Activated T-cell treated with anti-CD3 and anti-CD28 coated beads for 24 hours (primary cell): ENCODE results near the gene RPRML.
A peak's percentile ranks its signal among the peaks of the same experiment; 100 is the strongest.
"Not testable (repeated sequence)": the region's sequence is repeated elsewhere in the genome, so short reads cannot be mapped to it uniquely, and the experiment has no call there.

Experiments
- DNase-seq: peaks from one replicate; pipeline ENCODE4 v3.0.0-alpha.2; 2020; ENCODE audit warnings: low read depth

RPRML gene

DNA sequence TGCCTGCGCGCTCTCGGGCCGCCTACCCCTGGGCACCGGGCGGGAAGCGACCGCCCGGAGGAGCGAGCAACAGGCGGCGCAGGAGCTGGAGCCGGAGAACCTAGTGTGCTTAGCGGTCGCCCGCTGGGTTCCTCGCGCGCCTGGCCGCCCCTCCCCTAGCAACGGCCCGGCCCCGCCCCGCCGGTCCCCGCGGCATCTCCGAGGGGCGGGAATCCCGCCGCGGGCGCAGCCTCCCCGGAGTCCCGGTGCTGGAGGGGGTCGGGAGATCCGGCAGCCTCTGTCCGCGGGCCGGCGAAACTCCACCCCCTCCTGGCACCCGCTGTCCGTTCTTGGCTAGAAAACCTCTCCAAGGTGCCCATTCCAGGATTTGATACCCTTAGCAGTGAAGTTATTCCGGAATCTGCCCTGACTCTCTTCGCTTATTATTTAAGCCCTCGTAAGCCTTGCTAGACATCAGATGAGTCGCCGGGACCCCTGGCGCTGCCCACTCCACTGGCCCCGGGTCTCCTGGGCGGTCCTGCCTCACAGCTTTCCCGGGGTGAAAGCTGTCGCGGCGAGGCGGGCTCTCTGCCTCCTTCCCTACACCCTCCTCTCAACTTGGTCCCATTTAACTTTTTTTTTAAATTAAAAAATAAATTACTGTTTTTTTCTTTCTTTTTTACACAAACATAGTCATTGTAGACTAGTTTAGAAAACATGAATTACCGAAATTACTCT, at the start of gene RPRML:
RPRML (minus strand) TSS at position 107 of the 717 bp plus-strand sequence. CDS start 246 bp downstream, outside the sequence.
- peak; percentile 18 for DNase-seq

DNA sequence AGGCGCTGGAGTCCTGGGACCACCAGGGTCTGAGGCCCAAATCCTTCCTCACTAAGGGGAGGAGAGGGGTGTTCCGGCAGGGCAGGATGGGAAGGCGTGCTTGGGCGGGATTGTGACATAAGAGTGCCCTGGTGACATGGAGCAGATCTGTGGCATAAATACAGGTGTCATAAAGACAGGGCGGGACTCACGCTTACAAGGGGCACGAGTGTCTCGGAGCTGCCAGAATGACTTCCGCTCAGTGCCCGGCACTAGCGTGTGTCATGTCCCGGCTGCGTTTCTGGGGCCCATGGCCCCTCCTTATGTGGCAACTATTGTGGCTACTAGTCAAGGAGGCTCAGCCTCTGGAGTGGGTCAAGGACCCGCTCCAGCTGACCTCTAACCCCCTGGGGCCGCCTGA, 37.9 kb upstream of the RPRML start:
- DNase-seq: not testable (repeated sequence)

DNA sequence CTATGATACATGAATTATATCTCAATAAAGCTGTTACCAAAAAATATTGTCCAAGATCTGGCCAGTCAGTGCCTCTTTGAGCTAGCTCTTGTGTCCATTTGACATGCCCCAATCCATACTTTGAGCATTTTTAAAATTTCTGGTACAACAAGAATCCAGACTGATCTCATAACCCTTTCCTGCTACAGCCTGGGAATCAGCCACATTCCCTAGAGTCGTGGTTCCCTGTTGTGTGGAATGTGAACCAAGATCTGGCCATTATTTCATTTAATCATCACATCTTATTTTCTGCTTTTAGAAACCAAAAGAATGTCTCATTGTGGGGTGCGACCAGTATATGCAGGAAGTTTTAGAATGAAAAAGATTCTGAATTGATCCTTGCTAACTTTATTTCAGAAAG, 34.3 kb upstream of the RPRML start:
- DNase-seq: no peak

DNA sequence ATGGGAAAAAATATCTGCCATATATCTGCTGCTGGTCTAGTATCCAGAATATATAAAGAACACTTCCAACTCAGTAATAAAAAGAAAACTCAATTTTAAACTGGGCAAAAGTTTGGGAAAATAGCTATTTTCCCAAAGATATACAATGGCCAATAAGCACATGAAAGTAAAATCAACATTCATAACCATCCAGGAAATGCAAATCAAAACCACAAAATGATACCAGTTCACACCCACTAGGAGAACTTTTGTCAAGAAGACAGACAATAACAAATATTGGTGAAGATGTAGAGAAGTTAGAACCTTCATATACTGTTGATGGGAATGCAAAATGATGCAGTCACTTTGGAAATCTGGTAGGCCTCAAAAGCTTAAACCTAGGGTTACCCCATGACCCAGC, 33.4 kb upstream of the RPRML start:
- no peak for DNase-seq

DNA sequence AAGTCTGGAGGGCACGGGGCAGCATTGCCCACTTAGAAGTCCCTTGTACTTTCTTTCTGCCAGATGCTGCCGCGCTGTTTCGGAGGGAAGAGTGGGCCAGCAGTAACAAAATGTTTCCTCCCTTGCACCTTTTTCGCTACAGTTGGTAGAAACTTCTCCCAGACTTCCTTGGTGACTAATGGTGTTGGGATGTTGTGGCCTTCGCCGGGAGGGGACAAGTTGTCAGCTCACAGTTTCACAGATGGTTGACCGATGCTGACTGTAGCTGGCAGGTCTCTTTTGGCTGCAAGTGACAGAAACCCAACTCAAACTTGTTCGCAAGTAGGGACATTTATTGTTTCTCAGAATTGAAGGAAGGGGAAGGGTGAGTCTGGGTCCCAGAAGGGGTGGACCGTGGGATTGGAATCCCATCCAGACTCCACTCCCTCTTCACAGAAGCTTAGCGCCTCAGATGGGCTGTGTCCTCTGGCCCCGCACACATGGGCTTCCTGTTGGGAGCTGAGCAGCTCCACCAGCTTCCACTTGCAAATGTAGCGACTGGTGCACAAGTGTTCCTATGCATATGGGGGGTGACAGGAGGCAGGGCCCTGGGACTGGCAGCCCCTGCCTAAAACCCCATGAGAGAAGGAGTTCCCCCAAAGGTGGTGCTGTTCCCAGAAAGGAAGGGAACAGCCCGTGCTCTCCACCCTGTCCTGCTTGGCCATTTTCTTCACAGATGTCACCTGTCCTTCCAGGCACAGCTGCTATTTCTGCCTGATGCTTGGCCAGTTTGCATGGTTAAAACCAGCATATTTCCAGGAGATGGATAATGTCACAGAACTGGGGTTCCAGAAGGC, 30.9 kb upstream of the RPRML start:
- DNase-seq: no peak

DNA sequence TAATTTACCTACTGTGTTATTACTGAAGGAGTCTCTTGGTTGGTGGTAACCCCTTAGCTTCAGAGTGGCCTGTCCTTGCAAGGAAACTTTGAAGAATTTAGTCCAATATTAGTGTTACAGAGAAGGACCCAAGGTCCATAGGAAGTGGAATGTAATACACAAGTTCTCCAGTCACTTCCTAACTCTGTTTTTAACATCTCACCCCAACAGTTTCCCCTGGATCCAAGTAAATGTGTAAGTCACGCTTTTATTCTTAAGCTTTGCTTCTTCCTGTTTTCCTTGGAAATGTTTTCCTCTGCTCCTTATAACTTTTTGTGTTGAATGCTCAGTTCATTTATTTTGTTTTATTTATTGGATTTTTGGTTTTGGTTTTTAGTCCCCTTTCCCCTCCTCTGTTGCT, 25.9 kb upstream of the RPRML start:
- DNase-seq: no peak

DNA sequence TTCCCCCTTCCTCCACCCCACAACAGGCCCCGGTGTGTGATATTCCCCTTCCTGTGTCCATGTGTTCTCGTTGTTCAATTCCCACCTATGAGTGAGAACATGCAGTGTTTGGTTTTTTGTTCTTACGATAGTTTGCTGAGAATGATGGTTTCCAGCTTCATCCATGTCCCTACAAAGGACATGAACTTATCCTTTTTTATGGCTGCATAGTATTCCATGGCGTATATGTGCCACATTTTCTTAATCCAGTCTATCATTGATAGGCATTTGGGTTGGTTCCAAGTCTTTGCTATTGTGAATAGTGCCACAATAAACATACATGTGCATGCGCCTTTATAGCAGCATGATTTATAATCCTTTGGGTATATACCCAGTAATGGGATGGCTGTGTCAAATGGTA, 24.8 kb upstream of the RPRML start:
- DNase-seq: not testable (repeated sequence)

DNA sequence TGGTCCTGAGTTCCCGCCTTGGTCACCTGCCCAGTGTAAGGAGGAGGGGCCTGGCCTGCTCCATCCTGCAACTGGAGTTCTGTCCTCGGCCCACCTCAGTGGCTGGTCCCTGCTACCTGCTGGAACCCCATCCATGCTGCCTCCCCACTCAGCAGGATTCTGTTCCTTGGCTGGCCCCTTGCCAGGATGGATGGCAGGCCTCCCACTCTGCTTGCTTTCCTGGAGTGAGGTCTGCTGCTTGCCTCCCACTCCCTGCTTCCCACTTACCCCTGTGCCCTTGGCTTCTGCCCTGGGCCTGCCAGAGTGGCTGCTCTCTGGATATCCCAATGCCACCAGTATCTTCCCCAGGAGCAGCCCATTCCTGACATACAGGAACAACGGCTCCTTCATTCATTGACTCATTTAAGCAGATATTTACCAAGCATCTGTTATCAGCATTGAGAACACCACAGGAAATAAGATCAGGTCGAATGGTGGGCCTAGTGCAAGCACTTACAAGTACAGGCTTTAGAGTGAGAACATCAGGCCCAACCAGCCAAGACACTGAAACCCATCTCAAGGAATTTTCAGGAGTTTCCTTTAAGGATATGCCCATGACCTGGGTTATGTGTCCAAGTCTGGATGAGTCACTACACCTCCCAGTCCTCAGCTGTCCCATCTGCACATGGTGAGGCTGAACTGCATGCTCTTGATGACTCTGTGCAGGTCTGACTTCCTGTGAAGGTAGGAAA, 17.0 kb upstream of the RPRML start:
- no peak for DNase-seq

DNA sequence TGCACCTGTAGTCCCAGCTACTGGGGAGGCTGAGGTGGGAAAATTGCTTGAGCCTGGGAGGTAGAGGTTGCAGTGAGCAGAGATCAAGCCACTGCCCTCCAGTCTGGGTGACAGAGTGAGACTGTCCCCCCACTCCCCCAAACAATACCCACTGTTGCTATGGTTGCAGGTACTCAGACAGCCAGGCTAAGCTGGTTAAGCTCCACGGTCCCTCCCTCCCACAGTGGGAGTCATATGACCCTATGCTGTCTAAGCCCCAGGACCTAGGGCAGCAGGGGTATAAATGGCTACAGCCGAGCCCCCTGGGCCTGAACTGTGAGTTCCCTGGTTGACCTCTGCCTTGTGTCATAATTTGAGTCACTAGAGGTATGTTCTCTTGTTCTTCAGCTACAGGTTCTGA, 15.9 kb upstream of the RPRML start:
- no peak for DNase-seq

DNA sequence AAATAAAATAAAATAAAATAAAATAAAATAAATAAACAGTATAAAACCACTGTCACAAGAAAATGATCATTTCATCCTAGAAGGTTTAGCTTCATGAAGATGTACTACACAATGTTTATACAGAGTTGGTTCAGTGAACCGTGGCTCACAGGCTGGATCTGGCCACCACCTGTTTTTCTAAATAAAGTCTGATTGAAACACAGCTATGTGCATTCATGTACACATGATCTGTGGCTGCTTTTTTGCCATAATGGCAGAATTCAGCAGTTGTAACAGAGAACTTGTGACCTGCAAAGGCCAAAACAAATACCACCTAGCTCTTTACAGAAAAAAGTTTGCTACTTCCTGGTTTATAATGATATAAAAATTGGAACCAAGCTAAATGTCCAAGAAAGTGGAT, 12.6 kb upstream of the RPRML start:
- no peak for DNase-seq

DNA sequence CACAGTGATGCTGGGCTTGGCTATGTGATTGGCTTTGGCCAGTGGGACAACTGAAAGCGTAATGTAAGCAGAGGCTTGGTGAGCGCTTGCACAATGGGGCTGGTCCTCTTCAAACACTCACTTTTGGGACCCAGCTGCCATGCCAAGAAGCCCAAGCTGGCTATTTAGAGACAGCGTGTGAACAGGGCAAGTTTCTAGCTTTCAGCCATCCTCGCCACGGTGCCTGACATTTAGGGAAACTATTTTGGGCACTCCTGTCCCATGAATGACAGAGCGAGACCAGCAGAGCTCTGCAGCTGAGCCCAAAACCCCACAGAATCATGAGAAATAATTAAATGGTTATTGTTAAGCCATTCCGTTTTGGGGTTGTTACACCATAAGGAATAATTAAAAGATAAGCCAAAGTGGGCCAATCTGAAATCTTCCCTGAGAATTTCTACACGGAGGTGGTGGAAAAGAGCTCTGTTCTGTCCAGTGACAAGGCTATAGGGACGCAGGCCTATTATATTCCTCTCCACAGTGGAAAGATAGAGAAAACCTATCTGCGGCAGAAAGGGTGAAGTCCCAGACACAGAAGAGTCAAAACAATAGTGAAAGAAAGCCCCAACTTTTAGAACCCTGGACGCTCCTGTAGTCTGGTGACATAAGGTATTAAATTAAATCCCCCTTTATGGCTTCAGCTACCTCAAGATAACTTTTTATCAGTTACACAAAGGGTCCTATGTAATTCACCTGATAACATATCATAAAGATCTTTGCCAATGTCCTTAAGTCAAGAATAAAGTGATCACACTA, 10.8 kb upstream of the RPRML start:
- DNase-seq: no peak

DNA sequence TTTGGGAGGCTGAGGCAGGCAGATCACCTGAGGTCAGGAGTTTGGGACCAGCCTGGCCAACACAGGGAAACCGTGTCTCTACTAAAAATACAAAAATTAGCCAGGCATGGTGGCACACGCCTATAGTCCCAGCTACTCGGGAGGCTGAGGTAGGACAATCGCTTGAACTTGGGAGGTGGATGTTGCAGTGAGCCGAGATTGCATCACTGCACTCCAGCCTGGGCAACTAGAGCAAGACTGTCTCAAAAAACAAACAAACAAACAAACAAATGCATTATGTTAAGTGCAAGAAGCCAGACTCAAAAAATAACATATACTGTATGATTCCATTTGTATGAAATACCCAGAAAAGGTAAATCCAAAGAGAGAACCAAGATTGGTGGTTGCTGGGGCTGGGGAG, 8.9 kb upstream of the RPRML start:
- DNase-seq: not testable (repeated sequence)

DNA sequence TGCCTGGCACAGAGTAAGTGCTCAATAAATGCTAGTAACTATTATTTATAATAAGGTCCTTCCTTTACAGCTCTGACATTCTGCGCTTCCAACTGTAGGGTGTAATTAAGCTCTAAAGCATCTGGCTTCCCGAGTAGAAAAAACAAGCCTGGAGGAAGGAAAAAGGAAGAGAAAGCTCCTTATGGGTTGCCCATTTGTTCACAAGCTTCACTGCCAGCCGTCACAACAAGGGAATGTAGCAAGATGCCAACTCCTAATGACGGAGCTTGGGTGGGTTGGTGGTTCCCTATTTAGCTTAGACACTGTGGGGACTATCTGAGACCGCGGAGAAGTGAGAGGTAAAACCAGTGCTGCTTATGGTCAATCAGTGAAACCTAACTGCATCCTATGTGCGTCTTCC, 7.3 kb upstream of the RPRML start:
- DNase-seq: no peak

DNA sequence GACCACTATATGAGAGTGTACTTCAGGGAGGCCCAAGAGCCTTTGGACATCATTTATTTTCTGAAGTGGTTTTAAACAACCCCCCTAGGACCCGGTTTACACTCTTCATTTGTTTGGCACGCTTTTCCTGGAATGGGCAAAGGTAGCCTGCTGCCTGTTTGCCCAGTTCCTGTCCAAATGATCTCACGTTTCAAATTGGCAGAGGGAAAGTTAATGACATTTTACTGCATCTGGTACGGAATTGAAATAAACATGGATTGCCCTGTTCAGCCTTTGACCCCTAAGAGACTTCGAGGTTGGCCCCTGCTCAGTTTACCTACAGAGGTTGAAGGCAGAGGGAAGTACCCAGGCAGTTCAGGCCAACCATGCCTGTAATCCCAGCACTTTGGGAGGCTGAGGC, 5.8 kb upstream of the RPRML start:
- DNase-seq: no peak

DNA sequence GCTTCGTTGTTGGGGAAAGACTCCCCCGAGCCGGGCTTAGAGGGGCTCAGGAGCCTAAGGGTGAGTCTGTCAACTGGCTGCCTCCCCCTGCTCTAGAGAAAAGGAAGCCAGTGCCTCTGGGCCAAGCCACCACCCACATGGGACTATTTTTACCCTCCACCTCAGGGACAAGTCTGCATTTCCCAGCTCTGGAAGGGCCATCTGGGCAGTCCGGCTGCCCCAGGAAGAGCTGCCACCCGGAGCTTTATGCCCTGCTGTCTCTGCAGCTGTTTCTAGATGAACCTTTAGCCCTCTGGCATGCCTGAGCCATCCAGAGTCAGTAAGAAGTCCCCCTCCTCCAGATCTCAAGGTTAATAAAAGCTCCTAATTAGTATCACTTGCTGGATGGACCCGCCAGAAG, 5.3 kb upstream of the RPRML start:
- DNase-seq: no peak

DNA sequence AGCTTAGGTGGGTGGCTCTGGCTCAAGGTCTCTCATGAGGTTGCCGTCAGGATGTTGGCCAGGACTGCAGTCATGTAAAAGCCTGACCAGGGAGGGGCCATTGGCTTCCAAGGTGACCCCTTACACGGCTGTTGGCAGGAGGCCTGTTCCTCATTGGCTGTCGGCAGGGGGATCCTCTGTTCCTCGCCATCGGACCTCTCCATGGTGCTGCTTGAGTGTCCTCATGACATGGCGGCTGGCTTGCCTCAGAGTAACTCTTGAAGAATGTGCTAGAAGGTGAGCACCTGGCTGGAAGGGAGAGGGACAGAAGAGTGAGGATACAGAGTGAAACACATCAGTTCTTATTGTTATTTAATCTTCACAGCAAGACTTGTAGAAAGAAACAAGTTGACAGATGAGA, 4.7 kb upstream of the RPRML start:
- no peak for DNase-seq

DNA sequence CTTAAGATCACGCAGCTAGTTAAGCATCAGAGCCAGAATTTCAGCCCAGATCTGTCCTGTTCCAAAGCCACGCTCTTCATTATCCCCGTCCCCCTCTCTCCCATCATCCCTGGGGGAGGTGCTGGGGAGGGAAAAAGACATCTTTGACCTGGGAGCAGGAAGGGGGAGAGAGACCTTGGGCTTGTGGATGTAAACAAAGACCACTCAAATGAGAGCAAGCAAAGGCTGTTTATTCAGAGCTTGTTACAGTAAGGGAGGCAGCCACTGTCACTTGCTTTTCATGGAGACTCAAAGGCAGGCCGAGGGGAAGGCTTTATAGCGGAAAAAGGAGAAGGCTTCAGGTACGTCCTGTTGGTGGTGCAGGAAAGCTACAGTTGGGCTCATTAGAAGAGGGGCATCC, 3.5 kb upstream of the RPRML start:
- DNase-seq: no peak

DNA sequence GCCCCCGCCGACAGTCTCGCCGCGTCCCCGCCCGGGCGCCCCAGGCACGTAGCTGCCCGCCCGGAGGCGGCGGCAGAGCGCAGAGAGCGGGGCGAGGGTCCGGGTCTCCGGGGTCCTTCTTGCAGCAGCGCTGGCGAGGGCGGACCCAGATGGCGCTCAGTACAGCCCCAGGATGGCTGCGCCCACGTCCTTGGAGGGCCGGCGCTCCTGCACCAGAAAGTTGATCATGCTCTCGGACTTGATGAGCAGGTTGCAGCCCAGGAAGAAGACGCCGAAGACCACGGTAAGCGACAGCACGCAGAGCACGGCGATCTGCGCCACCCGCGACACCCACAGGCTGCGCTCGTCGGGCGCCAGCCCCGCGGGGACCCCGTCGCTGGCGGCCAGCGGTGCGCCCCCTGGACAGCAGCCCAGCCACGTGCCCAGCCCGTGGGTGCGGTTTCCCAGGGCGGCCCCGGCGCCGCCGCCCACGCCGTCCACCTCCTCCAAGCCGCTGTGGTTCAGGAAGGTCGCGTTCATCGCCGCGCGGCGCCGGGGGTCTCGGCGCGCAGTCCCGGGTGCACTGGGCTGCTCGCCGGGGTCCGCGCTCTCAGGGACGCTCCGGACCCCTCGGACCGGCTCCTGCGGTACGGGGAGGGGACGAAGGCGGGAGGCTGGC, 435 bp downstream of the RPRML start:
- no peak for DNase-seq

DNA sequence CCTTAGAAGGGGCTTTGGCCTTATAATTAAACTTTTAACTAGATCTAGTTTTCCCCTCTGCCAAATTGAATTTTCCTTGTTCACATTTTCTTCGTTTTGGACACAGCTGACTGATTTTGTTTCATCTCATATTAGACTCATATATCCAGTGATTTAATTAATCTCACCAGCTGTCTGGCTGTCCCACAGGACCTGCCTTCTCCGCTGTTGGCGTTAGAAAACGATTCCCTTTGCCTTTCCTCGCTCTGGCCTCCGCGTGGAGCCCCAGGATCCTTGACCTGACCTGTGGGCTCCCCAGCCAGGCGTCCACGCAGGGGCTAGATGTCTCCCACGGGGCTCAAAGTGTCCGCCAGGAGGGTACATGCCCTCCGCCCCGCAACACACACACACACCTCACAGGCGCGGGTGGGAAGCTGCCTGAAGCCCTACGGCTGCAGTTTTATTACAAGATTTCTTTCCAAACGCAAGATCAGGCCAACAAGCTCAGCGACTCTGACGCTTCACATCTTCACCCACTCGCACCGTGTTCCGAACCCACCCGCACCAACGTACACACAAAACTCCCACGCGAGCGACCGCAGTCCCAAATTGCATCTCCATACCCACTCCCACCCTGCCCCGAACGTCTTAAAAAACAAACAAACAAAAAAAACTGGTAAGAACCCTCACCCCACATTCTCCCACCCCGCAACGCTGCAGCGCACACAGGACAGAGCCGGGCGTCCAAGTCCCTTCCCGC, 1.1 kb downstream of the RPRML start:
- no peak for DNase-seq

DNA sequence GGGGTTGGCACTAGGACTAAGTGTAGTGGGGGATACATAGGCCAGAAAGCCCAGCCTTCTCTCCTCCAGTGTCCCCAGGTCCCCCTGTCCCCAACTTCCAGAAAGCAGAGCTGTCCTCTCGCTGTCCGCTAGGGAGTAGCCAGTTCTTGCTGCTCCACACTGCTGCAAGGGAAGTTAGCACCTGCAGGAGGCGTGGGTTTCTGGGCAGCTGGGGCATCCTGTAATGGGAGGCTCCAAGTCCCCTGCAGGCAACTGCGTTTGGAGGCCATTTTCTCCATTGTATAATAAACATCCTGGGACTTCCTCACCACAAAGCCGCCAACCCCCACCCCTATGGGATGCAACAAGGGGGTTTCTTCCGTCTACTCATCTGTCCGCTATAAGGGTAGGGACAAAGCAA, 1.7 kb downstream of the RPRML start:
- no peak for DNase-seq
